Endothelial cell of umbilical vein (primary cell): ENCODE measurements around the gene LYRM2. TPM values are rescaled to one million over a fixed set of nuclear protein-coding genes. Genes with fewer than 3 reads are reported as not detected.

ENCODE experiments used
- BruUV-seq: library from RNA; stranded (reverse); fragments of 400-500 nt; replicated peaks from 2 replicates; lab custom pipeline; 2021; lab: Mats Ljungman, UMichigan
- CTCF ChIA-PET: fragments of 300-600, 350-600 bp; sonication (Branson Sonifier 250); formaldehyde crosslinking; loops from one replicate; lab custom pipeline; 2021; ENCODE audit warnings: antibody characterized with exemption, inconsistent platforms; lab: Charles Lee
- POLR2A ChIA-PET: fragments of 300-600, 350-600 bp; sonication (Branson Sonifier 250); formaldehyde crosslinking; loops from one replicate; lab custom pipeline; 2021; ENCODE audit warnings: antibody characterized with exemption, inconsistent platforms; lab: Charles Lee
- DNase-seq: peaks from one replicate; pipeline ENCODE4 v3.0.0-alpha.2; 2011; ENCODE audit warnings: low read depth, low spot score
- FAIRE-seq: peaks from 2 replicates; lab custom pipeline; 2011; peaks lifted over from hg19 to GRCh38; lab: Jason Lieb, UNC
- H2AFZ ChIP-seq: 2 replicates; pipeline ENCODE4 v1.6.0; 2012; ENCODE audit warnings: low read depth, low read length, control low read depth, inconsistent platforms
- H3K27ac ChIP-seq: 2 replicates; pipeline ENCODE4 v1.5.1; 2011; ENCODE audit warnings: low read depth, mild to moderate bottlenecking, control low read depth, low read length, moderate library complexity; ENCODE audit not compliant: insufficient read depth
- H3K27me3 ChIP-seq, 2 experiments: 2 replicates each; pipeline versions ENCODE4 v1.6.0 to v1.6.1; 2011; ENCODE audit warnings: low read length in 2 of 2, mixed read lengths in 1 of 2; ENCODE audit not compliant: control insufficient read depth in 2 of 2, insufficient read depth in 2 of 2
- H3K36me3 ChIP-seq, 2 experiments: 2 replicates in 1 of 2; 3 replicates in 1 of 2; pipeline ENCODE4 v1.5.1; 2011; ENCODE audit warnings: low read length in 2 of 2, mild to moderate bottlenecking in 1 of 2, moderate library complexity in 1 of 2; ENCODE audit not compliant: control insufficient read depth in 2 of 2, insufficient read depth in 2 of 2; ENCODE audit errors: extremely low read depth in 1 of 2
- H3K4me1 ChIP-seq: 3 replicates; pipeline ENCODE4 v1.5.1; 2011; ENCODE audit warnings: mild to moderate bottlenecking, low read length; ENCODE audit not compliant: control insufficient read depth, insufficient read depth; ENCODE audit errors: extremely low read depth
- H3K4me2 ChIP-seq: 2 replicates; pipeline ENCODE4 v1.6.1; 2011; ENCODE audit warnings: low read length, control low read depth, mixed read lengths; ENCODE audit not compliant: insufficient read depth
- H3K4me3 ChIP-seq, 3 experiments: fragments of 200-600 bp in 1 of 3; sonication (generic), shearing (Covaris generic) in 1 of 3; replicated peaks in 1 of 3; 2 replicates each; pipeline ENCODE4 v1.5.1; 2011 to 2016; ENCODE audit warnings: control low read depth in 3 of 3, low read length in 3 of 3, mild to moderate bottlenecking in 2 of 3, inconsistent platforms in 1 of 3, low read depth in 1 of 3, moderate library complexity in 1 of 3; ENCODE audit not compliant: insufficient read depth in 1 of 3
- H3K79me2 ChIP-seq: 2 replicates; pipeline ENCODE4 v1.6.0; 2012; ENCODE audit warnings: low read length, inconsistent platforms; ENCODE audit not compliant: control insufficient read depth, insufficient read depth
- H3K9ac ChIP-seq: replicated peaks from 2 replicates; pipeline ENCODE3; 2011; ENCODE audit warnings: low read length, control low read depth; ENCODE audit not compliant: insufficient read depth; ENCODE audit errors: extremely low read depth
- H3K9me1 ChIP-seq: replicated peaks from 3 replicates; pipeline ENCODE4 v1.6.0; 2011; ENCODE audit warnings: mild to moderate bottlenecking, low read length; ENCODE audit not compliant: control insufficient read depth, insufficient read depth; ENCODE audit errors: extremely low read depth
- H3K9me3 ChIP-seq: replicated peaks from 2 replicates; pipeline ENCODE4 v1.5.1; 2012; ENCODE audit warnings: low read length, inconsistent platforms; ENCODE audit not compliant: control insufficient read depth, insufficient read depth
- H4K20me1 ChIP-seq: replicated peaks from 2 replicates; pipeline ENCODE3; 2011; ENCODE audit warnings: mild to moderate bottlenecking, low read length; ENCODE audit not compliant: control insufficient read depth, insufficient read depth; ENCODE audit errors: extremely low read depth
- CTCF ChIP-seq, 2 donors: IDR thresholded peaks; 1 replicate in 1 of 2; 2 replicates in 1 of 2; pipeline ENCODE4 v1.5.1; 2011; ENCODE audit warnings: low read length in 2 of 2, mild to moderate bottlenecking in 2 of 2, moderate library complexity in 2 of 2, control low read depth in 1 of 2, inconsistent platforms in 1 of 2, low read depth in 1 of 2; ENCODE audit not compliant: insufficient read depth in 1 of 2; ENCODE audit errors: extremely low read depth in 1 of 2
- EZH2 ChIP-seq: IDR thresholded peaks from 2 replicates; pipeline ENCODE4 v1.6.1; 2012; ENCODE audit warnings: borderline replicate concordance, low read depth, mild to moderate bottlenecking, moderate library complexity, low read length, inconsistent platforms; ENCODE audit not compliant: severe bottlenecking
- FOS ChIP-seq: IDR thresholded peaks from 2 replicates; pipeline ENCODE4 v1.6.1; 2011; ENCODE audit warnings: mild to moderate bottlenecking, low read length, moderate library complexity, borderline replicate concordance; ENCODE audit not compliant: insufficient read depth
- GATA2 ChIP-seq: IDR thresholded peaks from 2 replicates; pipeline ENCODE4 v1.7.0; 2011; ENCODE audit warnings: low read depth, mild to moderate bottlenecking, moderate library complexity, mixed read lengths, low read length; ENCODE audit not compliant: insufficient read length, insufficient read depth
- MAX ChIP-seq: IDR thresholded peaks from 2 replicates; pipeline ENCODE4 v1.6.1; 2011; ENCODE audit not compliant: insufficient read depth, insufficient read length
- MYC ChIP-seq: IDR thresholded peaks from one replicate; pipeline ENCODE4 v1.6.1; 2011; ENCODE audit warnings: mild to moderate bottlenecking, low read depth, low read length
- POLR2A ChIP-seq: IDR thresholded peaks from 2 replicates; pipeline ENCODE4 v1.6.1; 2012; ENCODE audit warnings: low read depth, mild to moderate bottlenecking, control low read depth, low read length
- POLR2AphosphoS5 ChIP-seq: IDR thresholded peaks from 2 replicates; pipeline ENCODE4 v1.6.1; 2012; ENCODE audit warnings: low read depth, mild to moderate bottlenecking, control low read depth, low read length, moderate library complexity; ENCODE audit not compliant: insufficient read depth
- dilution Hi-C: fragments of 300-500 bp; cut with MboI; formaldehyde crosslinking; loops from one replicate; pipeline ENCODE4 v1.15.0; 2019; ENCODE audit warnings: low sequenced_read_pairs; ENCODE audit not compliant: extremely low pct_ligation_motif_present
- intact Hi-C: fragments of 100-400 bp; cut with micrococcal nuclease; formaldehyde crosslinking; loops from one replicate; pipeline ENCODE4 v1.10.0; 2022
- polyA plus RNA-seq, 4 experiments: library from polyadenylated mRNA; depleted of rRNA in 3 of 4; stranded (reverse) in 3 of 4; unstranded in 1 of 4; fragments of >200 nt; gene quantifications; 2 replicates each; pipeline versions ENCODE4 v1.2.1 to v1.2.3, GENCODE V29; 2011 to 2012; ENCODE audit warnings: missing spikeins in 1 of 4
- total RNA-seq: library from RNA; stranded (reverse); gene quantifications from 2 replicates; pipeline ENCODE4 v1.2.3, GENCODE V29; 2021

The LYRM2 gene
- total and polyA plus RNA-seq, 2 donors (not counting 3 experiments of a cell fraction or from before 2014, with no cell fraction given): 11.8 to 41.9 TPM

- intact Hi-C loops: no loop called here
- dilution Hi-C loops: no loop called here
- H4K20me1 ChIP-seq: no peaks in the 10 kb centered on the region
- no peak overlapping the region for H3K4me3 ChIP-seq
- no peaks in the 10 kb centered on the region for H3K79me2 ChIP-seq
- no peak overlapping the region for H3K27ac ChIP-seq
- H3K27me3 ChIP-seq: no peaks in the 10 kb centered on the region
- DNase-seq (no peak), FAIRE-seq (no peak)
- ChIA-PET POLR2A (no interaction called here), CTCF (no interaction called here)
- no peaks in the 10 kb centered on the region for H3K4me1 ChIP-seq
- no TSS peak for BruUV-seq
- H3K9me3 ChIP-seq: no peaks in the 10 kb centered on the region
- TF ChIP-seq POLR2A: no peak
- TF ChIP-seq MYC: no peak
- no peak for TF ChIP-seq EZH2
- TF ChIP-seq MAX: no peak
- TF ChIP-seq GATA2: no peak
- TF ChIP-seq FOS: no peak
- TF ChIP-seq CTCF (IDR thresholded peaks at IDR 0.05; ENCODE audit: extremely low read depth in 1 of 2, insufficient read depth in 1 of 2, low read depth in 1 of 2, low read length in 2 of 2): no peak
- TF ChIP-seq POLR2AphosphoS5: no peak
- H2AFZ ChIP-seq: no peak overlapping the region
- no peaks in the 10 kb centered on the region for H3K9me1 ChIP-seq
- no peak overlapping the region for H3K4me2 ChIP-seq
- H3K36me3 ChIP-seq: no peaks in the 10 kb centered on the region
- no peak overlapping the region for H3K9ac ChIP-seq
Measured at GRCh38 chr6:89528866-89529265, 109.7 kb downstream of the LYRM2 start.
